K562 (cell line): Measurements from ENCODE around the gene CCDC13. TPM values are rescaled to one million over a fixed set of nuclear protein-coding genes. Genes with fewer than 3 reads are reported as not detected.
A peak's percentile ranks its signal among the peaks of the same experiment; 100 is the strongest.

Experiments used
- ARID1B ChIP-seq: fragments of 450-650 bp; IDR thresholded peaks from 2 replicates; pipeline ENCODE4 v1.6.1; 2016; ENCODE audit warnings: antibody characterized with exemption, mild to moderate bottlenecking, inconsistent platforms
- COPS2 ChIP-seq: fragments of 450-650 bp; conservative IDR thresholded peaks from 2 replicates; pipeline ENCODE4 v1.6.1; 2016; ENCODE audit warnings: mild to moderate bottlenecking, moderate library complexity
- ELF1 ChIP-seq: fragments of 200-800 bp; sonication (Bioruptor generic); IDR thresholded peaks from 2 replicates; pipeline ENCODE4 v1.6.1; 2016; ENCODE audit warnings: missing genetic modification characterization, missing compliant biosample characterization
- GATA2 ChIP-seq: sonication (generic); formaldehyde crosslinking; IDR thresholded peaks from 2 replicates; pipeline ENCODE4 v1.4.0; 2020; ENCODE audit warnings: mild to moderate bottlenecking, missing genetic modification reagents
- HNRNPUL1 ChIP-seq: fragments of 200-400 bp; formaldehyde crosslinking; IDR thresholded peaks from 2 replicates; pipeline ENCODE4 v1.6.1; 2017; ENCODE audit warnings: low read length
- MCM7 ChIP-seq, 2 experiments: fragments of 450-650 bp; IDR thresholded peaks; 2 replicates each; pipeline ENCODE4 v1.6.1; 2016 to 2018
- PCBP1 ChIP-seq: fragments of 200-400 bp; formaldehyde crosslinking; IDR thresholded peaks from 2 replicates; pipeline ENCODE4 v1.6.1; 2018; ENCODE audit warnings: mild to moderate bottlenecking, low read depth, low read length; ENCODE audit not compliant: poor library complexity, severe bottlenecking
- PPARD ChIP-seq: fragments of 250-450 bp; sonication (Bioruptor Pico); IDR thresholded peaks from 2 replicates; pipeline ENCODE4 v1.8.0; 2022; ENCODE audit warnings: inconsistent platforms, mild to moderate bottlenecking, moderate library complexity
- TBP ChIP-seq: optimal IDR thresholded peaks from 2 replicates; pipeline ENCODE3; 2011; ENCODE audit warnings: low read depth, low read length, improper control_type of control experiment
- TCF7 ChIP-seq: sonication (generic); IDR thresholded peaks from 2 replicates; pipeline ENCODE4 v1.6.1; 2016; ENCODE audit warnings: antibody characterized with exemption, borderline replicate concordance
- TFAM ChIP-seq: fragments of 250-450 bp; sonication (Bioruptor Pico); conservative IDR thresholded peaks from 2 replicates; pipeline ENCODE4 v1.5.0; 2021; ENCODE audit warnings: mild to moderate bottlenecking, moderate library complexity
- TRIM24 ChIP-seq, 2 experiments: fragments of 450-650 bp; IDR thresholded peaks; 2 replicates each; pipeline ENCODE4 v1.6.1; 2016
- ZNF23 ChIP-seq: fragments of 250-450 bp; sonication (Bioruptor Pico); IDR thresholded peaks from 2 replicates; pipeline ENCODE4 v1.4.0; 2020; ENCODE audit warnings: mild to moderate bottlenecking
- ZNF354B ChIP-seq: fragments of 250-450 bp; sonication (Bioruptor Pico); IDR thresholded peaks from 2 replicates; pipeline ENCODE4 v1.4.0; 2020
- ZNF431 ChIP-seq: sonication (generic); formaldehyde crosslinking; IDR thresholded peaks from 2 replicates; pipeline ENCODE4 v1.8.0; 2022; ENCODE audit warnings: mild to moderate bottlenecking, missing genetic modification reagents
- ZNF77 ChIP-seq: fragments of 250-450 bp; sonication (Bioruptor Pico); IDR thresholded peaks from 2 replicates; pipeline ENCODE4 v1.5.0; 2020
- polyA plus RNA-seq, 8 experiments: library from polyadenylated mRNA; depleted of rRNA in 4 of 8; stranded (reverse) in 5 of 8; unstranded in 3 of 8; fragments of >200 nt; fragmentation: Nextera tagmentation in 2 of 8; fragmentation: Illumina TruSeq in 1 of 8; extraction: Ambion mirVana in 2 of 8; extraction: Trizol in 1 of 8; gene quantifications; 2 replicates each; pipeline versions ENCODE4 v1.2.1 to v1.2.3, GENCODE V29; 2011 to 2014; ENCODE audit warnings: inconsistent platforms in 1 of 8, missing spikeins in 1 of 8
- total RNA-seq, 7 experiments: library from RNA; depleted of rRNA in 6 of 7; stranded (reverse); fragments of >200 nt in 6 of 7; fragmentation: Illumina TruSeq in 2 of 7; extraction: Trizol in 2 of 7; gene quantifications; 2 replicates each; pipeline versions ENCODE4 v1.2.1 to v1.2.3, GENCODE V29; 2011 to 2021; ENCODE audit warnings: low replicate concordance in 1 of 7
- TF ChIP-seq, protein P1 (sequence below): sonication (generic); formaldehyde crosslinking; IDR thresholded peaks from 2 replicates; pipeline ENCODE4 v1.8.1; 2023; ENCODE audit warnings: mild to moderate bottlenecking, missing genetic modification reagents
- TF ChIP-seq, protein P2 (sequence below): fragments of 250-450 bp; sonication (Bioruptor Pico); IDR thresholded peaks from 2 replicates; pipeline ENCODE4 v1.4.0; 2020; ENCODE audit warnings: mild to moderate bottlenecking, moderate library complexity
- TF ChIP-seq, protein P3 (sequence below): fragments of 150-350 bp; conservative IDR thresholded peaks from 2 replicates; pipeline ENCODE4 v1.6.1; 2014; ENCODE audit warnings: low read length
- TF ChIP-seq, protein P4 (sequence below), 2 experiments: fragments of 450-650 bp; conservative IDR thresholded peaks; 2 replicates each; pipeline ENCODE4 v1.6.1; 2017; ENCODE audit warnings: mild to moderate bottlenecking in 2 of 2, moderate library complexity in 2 of 2

Gene CCDC13
- total and polyA plus RNA-seq, 9 of the 15 experiments (the other 6 are each of a cell fraction or from before 2014, with no cell fraction given), result 0.20 to 0.70 (median 0.48) TPM; not detected in 2

DNA sequence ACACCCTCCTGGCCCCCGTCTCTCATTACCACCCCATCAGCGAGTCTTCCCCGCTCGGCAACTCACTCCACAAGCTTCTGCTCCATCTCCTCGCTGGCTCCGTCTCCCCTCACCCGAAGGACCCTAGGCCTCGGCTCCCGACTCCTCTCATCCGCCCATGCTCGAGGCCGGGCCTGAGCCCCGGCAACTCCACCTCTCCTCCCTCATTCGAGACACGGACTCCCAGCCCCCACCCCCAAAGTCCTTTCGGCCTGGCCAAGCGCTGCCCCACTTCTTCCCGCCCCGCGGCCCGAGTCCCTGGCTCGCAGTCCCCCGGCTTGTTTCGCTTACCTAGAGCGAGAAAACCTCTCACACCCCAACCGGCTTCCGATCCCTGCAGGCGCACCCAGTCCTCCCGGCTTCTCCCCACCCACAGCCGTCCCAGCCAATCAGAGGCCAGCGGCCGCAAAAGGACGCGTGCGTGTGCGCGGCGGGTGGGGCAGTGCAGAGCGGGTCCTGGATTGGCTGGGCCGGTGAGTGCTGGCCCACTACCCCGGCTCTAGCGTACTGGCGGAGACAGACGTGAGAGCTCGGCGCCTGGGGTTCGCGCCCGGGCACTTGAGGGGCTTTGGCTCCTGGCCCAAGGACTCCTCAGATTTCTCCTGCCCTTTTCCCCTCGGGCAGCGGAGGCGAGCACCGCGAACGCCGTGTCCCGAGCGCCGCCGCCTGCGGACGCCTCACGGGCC lies 31.2 kb upstream of the CCDC13 start, which contains the start of gene HIGD1A (continued):
- TF ChIP-seq ELF1 (no peak; the same call in 1 of the 2 replicates), HNRNPUL1 (no peak), PCBP1 (no peak), ZNF354B (no peak), ZNF431 (0 out of 2 replicates have a peak, but pooled peaks have one; percentile 45), MCM7 (IDR thresholded peaks at IDR 0.05) (no peak), COPS2 (no peak), ARID1B (peak; percentile 62), TCF7 (0 out of 2 replicates have a peak, but pooled peaks have one; percentile 9), ZNF23 (CRISPR knock-in tag) (no peak), TRIM24 (IDR thresholded peaks at IDR 0.05) (no peak; a peak in 1 of 4 replicates), PPARD (CRISPR knock-in tag) (no peak), TBP (peak; percentile 93), GATA2 (CRISPR knock-in tag) (no peak), TFAM (CRISPR knock-in tag) (no peak), ZNF77 (no peak)
- TF ChIP-seq, protein P1, sequence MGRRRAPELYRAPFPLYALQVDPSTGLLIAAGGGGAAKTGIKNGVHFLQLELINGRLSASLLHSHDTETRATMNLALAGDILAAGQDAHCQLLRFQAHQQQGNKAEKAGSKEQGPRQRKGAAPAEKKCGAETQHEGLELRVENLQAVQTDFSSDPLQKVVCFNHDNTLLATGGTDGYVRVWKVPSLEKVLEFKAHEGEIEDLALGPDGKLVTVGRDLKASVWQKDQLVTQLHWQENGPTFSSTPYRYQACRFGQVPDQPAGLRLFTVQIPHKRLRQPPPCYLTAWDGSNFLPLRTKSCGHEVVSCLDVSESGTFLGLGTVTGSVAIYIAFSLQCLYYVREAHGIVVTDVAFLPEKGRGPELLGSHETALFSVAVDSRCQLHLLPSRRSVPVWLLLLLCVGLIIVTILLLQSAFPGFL (CRISPR knock-in tag), result peak; percentile 99
- TF ChIP-seq, protein P2, sequence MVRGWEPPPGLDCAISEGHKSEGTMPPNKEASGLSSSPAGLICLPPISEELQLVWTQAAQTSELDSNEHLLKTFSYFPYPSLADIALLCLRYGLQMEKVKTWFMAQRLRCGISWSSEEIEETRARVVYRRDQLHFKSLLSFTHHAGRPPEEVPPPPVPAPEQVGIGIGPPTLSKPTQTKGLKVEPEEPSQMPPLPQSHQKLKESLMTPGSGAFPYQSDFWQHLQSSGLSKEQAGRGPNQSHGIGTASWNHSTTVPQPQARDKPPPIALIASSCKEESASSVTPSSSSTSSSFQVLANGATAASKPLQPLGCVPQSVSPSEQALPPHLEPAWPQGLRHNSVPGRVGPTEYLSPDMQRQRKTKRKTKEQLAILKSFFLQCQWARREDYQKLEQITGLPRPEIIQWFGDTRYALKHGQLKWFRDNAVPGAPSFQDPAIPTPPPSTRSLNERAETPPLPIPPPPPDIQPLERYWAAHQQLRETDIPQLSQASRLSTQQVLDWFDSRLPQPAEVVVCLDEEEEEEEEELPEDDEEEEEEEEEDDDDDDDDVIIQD (CRISPR knock-in tag), result no peak
- TF ChIP-seq, protein P3, sequence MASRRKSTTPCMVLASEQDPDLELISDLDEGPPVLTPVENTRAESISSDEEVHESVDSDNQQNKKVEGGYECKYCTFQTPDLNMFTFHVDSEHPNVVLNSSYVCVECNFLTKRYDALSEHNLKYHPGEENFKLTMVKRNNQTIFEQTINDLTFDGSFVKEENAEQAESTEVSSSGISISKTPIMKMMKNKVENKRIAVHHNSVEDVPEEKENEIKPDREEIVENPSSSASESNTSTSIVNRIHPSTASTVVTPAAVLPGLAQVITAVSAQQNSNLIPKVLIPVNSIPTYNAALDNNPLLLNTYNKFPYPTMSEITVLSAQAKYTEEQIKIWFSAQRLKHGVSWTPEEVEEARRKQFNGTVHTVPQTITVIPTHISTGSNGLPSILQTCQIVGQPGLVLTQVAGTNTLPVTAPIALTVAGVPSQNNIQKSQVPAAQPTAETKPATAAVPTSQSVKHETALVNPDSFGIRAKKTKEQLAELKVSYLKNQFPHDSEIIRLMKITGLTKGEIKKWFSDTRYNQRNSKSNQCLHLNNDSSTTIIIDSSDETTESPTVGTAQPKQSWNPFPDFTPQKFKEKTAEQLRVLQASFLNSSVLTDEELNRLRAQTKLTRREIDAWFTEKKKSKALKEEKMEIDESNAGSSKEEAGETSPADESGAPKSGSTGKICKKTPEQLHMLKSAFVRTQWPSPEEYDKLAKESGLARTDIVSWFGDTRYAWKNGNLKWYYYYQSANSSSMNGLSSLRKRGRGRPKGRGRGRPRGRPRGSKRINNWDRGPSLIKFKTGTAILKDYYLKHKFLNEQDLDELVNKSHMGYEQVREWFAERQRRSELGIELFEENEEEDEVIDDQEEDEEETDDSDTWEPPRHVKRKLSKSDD, result 0 out of 2 replicates have a peak, but pooled peaks have one; percentile 17
- TF ChIP-seq, protein P4, sequence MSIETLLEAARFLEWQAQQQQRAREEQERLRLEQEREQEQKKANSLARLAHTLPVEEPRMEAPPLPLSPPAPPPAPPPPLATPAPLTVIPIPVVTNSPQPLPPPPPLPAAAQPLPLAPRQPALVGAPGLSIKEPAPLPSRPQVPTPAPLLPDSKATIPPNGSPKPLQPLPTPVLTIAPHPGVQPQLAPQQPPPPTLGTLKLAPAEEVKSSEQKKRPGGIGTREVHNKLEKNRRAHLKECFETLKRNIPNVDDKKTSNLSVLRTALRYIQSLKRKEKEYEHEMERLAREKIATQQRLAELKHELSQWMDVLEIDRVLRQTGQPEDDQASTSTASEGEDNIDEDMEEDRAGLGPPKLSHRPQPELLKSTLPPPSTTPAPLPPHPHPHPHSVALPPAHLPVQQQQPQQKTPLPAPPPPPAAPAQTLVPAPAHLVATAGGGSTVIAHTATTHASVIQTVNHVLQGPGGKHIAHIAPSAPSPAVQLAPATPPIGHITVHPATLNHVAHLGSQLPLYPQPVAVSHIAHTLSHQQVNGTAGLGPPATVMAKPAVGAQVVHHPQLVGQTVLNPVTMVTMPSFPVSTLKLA (conservative IDR thresholded peaks at IDR 0.05), result peak; percentile 81 to 86
